Mucosa of rectum (tissue), 2 donors: ENCODE data around the gene NNAT.
"Not testable (repeated sequence)": the region's sequence is repeated elsewhere in the genome, so short reads cannot be mapped to it uniquely, and the experiment has no call there.

Experiments
- H3K27ac ChIP-seq, 2 donors: one replicate each; pipeline ENCODE4 v1.7.0; 2013; ENCODE audit warnings: inconsistent platforms in 2 of 2, low read depth in 2 of 2, low read length in 2 of 2
- H3K27me3 ChIP-seq, 2 donors: one replicate each; pipeline ENCODE4 v1.7.0; 2013; ENCODE audit warnings: low read length in 2 of 2; ENCODE audit not compliant: control insufficient read depth in 2 of 2, insufficient read depth in 2 of 2
- H3K36me3 ChIP-seq, 2 donors: one replicate each; pipeline ENCODE4 v1.7.0; 2013; ENCODE audit warnings: low read length in 2 of 2; ENCODE audit not compliant: control insufficient read depth in 2 of 2, insufficient read depth in 2 of 2
- H3K4me1 ChIP-seq, 2 donors: one replicate each; pipeline ENCODE4 v1.7.0; 2013; ENCODE audit warnings: low read length in 2 of 2, mild to moderate bottlenecking in 1 of 2; ENCODE audit not compliant: control insufficient read depth in 2 of 2, insufficient read depth in 2 of 2
- H3K4me3 ChIP-seq, 2 donors: one replicate each; pipeline ENCODE4 v1.7.0; 2013; ENCODE audit warnings: low read length in 2 of 2
- H3K9ac ChIP-seq, 2 donors: one replicate each; pipeline ENCODE4 v1.7.0; 2013; ENCODE audit warnings: low read length in 2 of 2, low read depth in 1 of 2, mild to moderate bottlenecking in 1 of 2
- H3K9me3 ChIP-seq, 2 donors: one replicate each; pipeline ENCODE4 v1.7.0; 2013; ENCODE audit warnings: low read length in 2 of 2; ENCODE audit not compliant: control insufficient read depth in 2 of 2
- donor health status: healthy.
- donor health status: Normal muscosa, but diverticular disease.

The NNAT gene

DNA sequence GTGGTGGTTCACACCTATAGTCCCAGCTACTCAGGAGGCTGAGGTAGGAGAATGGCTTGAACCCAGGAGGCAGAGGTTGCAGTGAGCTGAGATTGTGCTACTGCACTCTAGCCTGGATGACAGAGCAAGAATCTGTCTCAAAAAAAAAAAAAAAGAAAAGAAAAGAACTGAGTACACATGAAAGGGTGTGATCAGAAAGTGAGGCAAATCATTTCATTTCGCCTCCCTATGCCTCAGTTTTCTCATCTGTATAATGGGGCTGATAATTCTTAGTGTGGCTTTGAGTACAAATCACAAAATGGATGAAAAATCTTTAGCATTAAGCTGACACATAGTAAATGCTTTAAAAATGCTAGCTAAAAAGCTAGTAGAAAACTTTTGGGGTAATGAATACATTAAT, 19.8 kb downstream of the NNAT start:
- not testable (repeated sequence) for H3K9me3 ChIP-seq, H3K27me3 ChIP-seq, H3K36me3 ChIP-seq, H3K4me3 ChIP-seq, H3K9ac ChIP-seq
- Histone ChIP-seq H3K27ac (peak overlapping the region in 1 of 2 donors; percentile 3), H3K4me1 (peaks cover 0 to 28% of the 10 kb centered on the region in 2 donors)

- H3K9ac ChIP-seq = no peak overlapping the region
- no peaks in the 10 kb centered on the region for H3K9me3 ChIP-seq
- H3K4me1 ChIP-seq = peaks cover 0 to 24% of the 10 kb centered on the region in 2 donors
- peak overlapping the region in 1 of 2 donors; percentile 3 for H3K27ac ChIP-seq
- H3K36me3 ChIP-seq = no peaks in the 10 kb centered on the region
- H3K4me3 ChIP-seq = no peak overlapping the region
- H3K27me3 ChIP-seq = no peaks in the 10 kb centered on the region
These were observed 20.3 kb downstream of the NNAT start for GRCh38 chr20:37541326-37541725.

DNA sequence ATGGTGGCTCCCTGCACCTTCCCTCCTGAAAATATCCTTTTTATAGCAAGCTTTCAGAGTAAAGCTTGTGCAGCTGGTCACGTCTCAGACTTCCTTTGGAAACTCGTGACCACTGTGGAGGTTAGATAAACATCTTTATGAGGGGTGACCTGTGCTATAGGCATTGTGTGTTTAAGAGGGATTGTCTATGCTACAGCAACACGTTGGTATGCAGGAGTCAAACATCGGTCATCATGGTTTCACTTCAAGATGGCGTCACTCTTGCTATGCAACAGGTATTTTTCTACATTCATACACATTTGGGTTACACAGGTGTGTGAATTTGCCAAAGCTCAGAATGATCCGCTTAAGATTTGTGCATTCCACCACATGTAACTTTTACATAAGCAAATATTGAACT, 21.2 kb downstream of the NNAT start:
- Histone ChIP-seq H3K27me3 (no peaks in the 10 kb centered on the region), H3K4me3 (no peak overlapping the region), H3K27ac (peak overlapping the region in 1 of 2 donors; percentile 73), H3K4me1 (peaks cover under 1 to 24% of the 10 kb centered on the region in 2 donors), H3K36me3 (no peaks in the 10 kb centered on the region), H3K9ac (no peak overlapping the region), H3K9me3 (no peaks in the 10 kb centered on the region)

- no peaks in the 10 kb centered on the region for H3K9me3 ChIP-seq
- no peak overlapping the region for H3K4me3 ChIP-seq
- peaks cover 8 to 32% of the 10 kb centered on the region in 2 donors for H3K4me1 ChIP-seq
- H3K27me3 ChIP-seq = no peaks in the 10 kb centered on the region
- H3K9ac ChIP-seq = no peak overlapping the region
- H3K27ac ChIP-seq = no peak overlapping the region
- H3K36me3 ChIP-seq = no peaks in the 10 kb centered on the region
These were observed 22.8 kb downstream of the NNAT start for GRCh38 chr20:37543828-37544227.

DNA sequence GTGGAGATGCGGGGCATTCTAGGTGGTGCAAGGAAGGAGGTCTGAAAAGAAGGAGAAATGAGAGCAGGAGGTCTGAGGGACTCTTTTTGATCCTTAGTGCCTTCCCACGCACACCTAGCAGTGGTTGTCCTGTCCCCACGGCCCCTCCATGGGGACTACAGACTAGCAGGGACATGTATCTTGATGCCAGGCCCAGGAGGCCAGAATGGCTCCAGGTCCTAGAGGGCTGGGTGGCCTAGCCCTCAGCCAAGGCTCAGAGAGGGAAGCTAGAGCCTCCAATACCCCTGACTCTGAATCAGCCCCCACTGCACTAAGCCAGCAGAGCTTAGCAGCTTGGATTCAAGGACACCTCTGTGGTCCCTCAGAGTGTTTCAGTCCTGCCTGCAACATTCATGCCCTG, 23.3 kb downstream of the NNAT start:
- Histone ChIP-seq H3K36me3 (no peaks in the 10 kb centered on the region), H3K27me3 (no peaks in the 10 kb centered on the region), H3K9ac (no peak overlapping the region), H3K27ac (no peak overlapping the region), H3K4me3 (no peak overlapping the region), H3K4me1 (peaks cover 8 to 32% of the 10 kb centered on the region in 2 donors), H3K9me3 (no peaks in the 10 kb centered on the region)

- Histone ChIP-seq H3K9ac (no peak overlapping the region), H3K27me3 (no peaks in the 10 kb centered on the region), H3K27ac (no peak overlapping the region), H3K4me3 (no peak overlapping the region), H3K4me1 (peaks cover 8 to 26% of the 10 kb centered on the region in 2 donors), H3K9me3 (no peaks in the 10 kb centered on the region), H3K36me3 (no peaks in the 10 kb centered on the region)
These were observed 24.5 kb downstream of the NNAT start for GRCh38 chr20:37545516-37545915.

DNA sequence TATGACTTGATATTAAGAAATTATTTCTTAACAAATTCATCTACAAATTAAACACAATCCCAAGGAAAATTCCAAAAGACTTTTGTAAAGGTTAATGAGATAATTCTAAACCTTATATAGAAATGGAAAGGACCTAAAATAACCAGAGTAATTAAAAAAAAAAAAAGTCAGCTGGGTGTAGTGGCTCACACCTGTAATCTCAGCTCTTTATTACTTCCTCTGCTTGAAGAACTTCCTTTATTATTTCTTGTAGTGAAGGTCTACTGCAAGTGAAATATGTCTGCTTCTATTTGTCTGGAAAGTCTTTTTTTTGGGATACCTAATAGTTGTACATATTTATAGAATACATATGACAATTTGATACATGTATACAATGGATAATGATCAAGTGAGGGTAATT, 26.9 kb downstream of the NNAT start:
- Histone ChIP-seq H3K27me3 (no peaks in the 10 kb centered on the region), H3K36me3 (no peaks in the 10 kb centered on the region), H3K9ac (peak overlapping the region in 1 of 2 donors; percentile 17), H3K9me3 (no peaks in the 10 kb centered on the region), H3K27ac (peak overlapping the region in 1 of 2 donors; percentile 72), H3K4me1 (peaks cover 8 to 12% of the 10 kb centered on the region in 2 donors), H3K4me3 (no peak overlapping the region)

GRCh38 chr20:37550101-37550920, 29.3 kb downstream of the NNAT start:
- not testable (repeated sequence) for H3K27me3 ChIP-seq, H3K4me3 ChIP-seq, H3K27ac ChIP-seq, H3K36me3 ChIP-seq, H3K9me3 ChIP-seq, H3K9ac ChIP-seq
- H3K4me1 ChIP-seq = peaks cover 8 to 12% of the 10 kb centered on the region in 2 donors

DNA sequence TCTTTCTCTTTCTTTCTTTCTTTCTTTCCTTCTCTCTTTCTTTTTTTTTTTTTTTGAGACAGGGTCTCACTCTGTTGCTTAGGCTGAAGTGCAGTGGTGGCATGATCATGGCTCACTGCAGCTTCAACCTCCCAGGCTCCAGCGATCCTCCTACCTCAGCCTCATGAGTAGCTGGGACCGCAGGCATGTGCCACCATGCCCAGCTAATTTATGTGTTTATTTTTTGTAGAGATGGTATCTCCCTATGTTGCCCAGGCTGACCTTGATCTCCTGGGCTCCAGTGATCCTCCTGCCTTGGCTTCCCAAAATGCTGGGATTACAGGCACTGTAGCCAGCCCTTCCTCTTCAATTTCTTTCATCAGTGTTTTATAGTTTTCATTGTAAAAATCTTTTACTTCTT, 30.6 kb downstream of the NNAT start:
- H3K9me3 ChIP-seq, H3K27ac ChIP-seq, H3K4me3 ChIP-seq, H3K9ac ChIP-seq, H3K27me3 ChIP-seq, H3K36me3 ChIP-seq: not testable (repeated sequence)
- H3K4me1 ChIP-seq = peaks cover 8 to 11% of the 10 kb centered on the region in 2 donors

DNA sequence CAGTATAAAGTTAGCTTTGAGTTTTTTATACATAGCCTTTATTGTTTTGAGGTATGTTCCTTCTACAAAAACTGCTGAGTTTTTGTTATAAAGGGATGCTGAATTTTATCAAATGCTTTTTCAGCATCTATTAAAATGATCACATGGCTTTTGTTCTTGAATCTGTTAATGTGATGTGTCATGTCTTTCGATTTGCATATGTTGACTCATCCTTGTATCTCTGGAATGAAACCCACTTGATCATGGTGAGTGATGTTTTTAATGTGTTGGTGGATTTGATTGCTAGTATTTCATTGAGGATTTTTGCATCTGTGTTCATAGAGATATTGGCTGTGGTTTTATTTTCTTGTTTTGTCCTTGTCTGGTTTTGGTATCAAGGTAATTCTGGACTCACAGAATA, 31.4 kb downstream of the NNAT start:
- Histone ChIP-seq H3K27me3 (no peaks in the 10 kb centered on the region), H3K9ac (no peak overlapping the region), H3K9me3 (no peaks in the 10 kb centered on the region), H3K4me3 (no peak overlapping the region), H3K36me3 (no peaks in the 10 kb centered on the region), H3K4me1 (peaks cover 6 to 7% of the 10 kb centered on the region in 2 donors), H3K27ac (no peak overlapping the region)
